PC-9 (cell line): Measurements from ENCODE around the gene MRPL14. TPM values are rescaled to one million over a fixed set of nuclear protein-coding genes. Genes with fewer than 3 reads are reported as not detected.

Source experiments
- BruUV-seq: library from RNA; stranded (reverse); fragments of 400-500 nt; replicated peaks from 2 replicates; lab custom pipeline; 2021; lab: Mats Ljungman, UMichigan
- CTCF ChIA-PET: fragments of 300-600 bp; sonication (Branson Sonifier 250); formaldehyde crosslinking; loops from one replicate; lab custom pipeline; 2022; ENCODE audit warnings: antibody characterized with exemption; lab: Charles Lee
- POLR2A ChIA-PET: fragments of 300-600 bp; sonication (Branson Sonifier 250); formaldehyde crosslinking; loops from one replicate; lab custom pipeline; 2022; ENCODE audit warnings: antibody characterized with exemption; ENCODE audit not compliant: unreplicated experiment; lab: Charles Lee
- DNase-seq, 2 experiments: peaks; one replicate each; pipeline versions ENCODE4 v3.0.0 to v3.0.0-alpha.2; 2015 to 2022; ENCODE audit warnings: mixed read lengths in 1 of 2
- H2AFZ ChIP-seq: fragments of 200-600 bp; sonication (generic); 2 replicates; pipeline ENCODE4 v1.8.1; 2017; ENCODE audit warnings: antibody characterized with exemption
- H3F3A ChIP-seq: fragments of 200-600 bp; sonication (generic); 2 replicates; pipeline ENCODE4 v1.8.1; 2017; ENCODE audit warnings: antibody characterized with exemption, mild to moderate bottlenecking, low read depth; ENCODE audit not compliant: insufficient read depth
- H3K27ac ChIP-seq: fragments of 200-600 bp; sonication (generic); 2 replicates; pipeline ENCODE4 v1.6.1; 2016; ENCODE audit warnings: mixed run types
- H3K27me3 ChIP-seq: fragments of 200-600 bp; sonication (generic); 2 replicates; pipeline ENCODE4 v1.6.1; 2016; ENCODE audit warnings: low read depth, mixed run types; ENCODE audit not compliant: insufficient read depth
- H3K36me3 ChIP-seq: fragments of 200-600 bp; sonication (generic); 2 replicates; pipeline ENCODE4 v1.6.1; 2016; ENCODE audit warnings: low read depth, mixed run types
- H3K4me1 ChIP-seq: fragments of 200-600 bp; sonication (generic); replicated peaks from 2 replicates; pipeline ENCODE4 v1.6.1; 2016; ENCODE audit warnings: mixed run types; ENCODE audit not compliant: insufficient read depth
- H3K4me2 ChIP-seq: fragments of 200-600 bp; sonication (generic); 2 replicates; pipeline ENCODE4 v1.6.1; 2017; ENCODE audit warnings: mixed run types
- H3K4me3 ChIP-seq: fragments of 200-600 bp; sonication (generic); 2 replicates; pipeline ENCODE4 v1.6.1; 2016; ENCODE audit warnings: mixed run types
- H3K79me2 ChIP-seq: fragments of 200-600 bp; sonication (generic); 2 replicates; pipeline ENCODE4 v1.6.1; 2017; ENCODE audit warnings: low read depth, mixed run types
- H3K9me2 ChIP-seq: fragments of 200-600 bp; sonication (generic); 2 replicates; pipeline ENCODE4 v1.8.1; 2017; ENCODE audit warnings: mild to moderate bottlenecking; ENCODE audit not compliant: insufficient read depth
- H3K9me3 ChIP-seq: fragments of 200-600 bp; sonication (generic); 2 replicates; pipeline ENCODE4 v1.8.1; 2016; ENCODE audit warnings: low read depth; ENCODE audit not compliant: insufficient read depth
- H4K20me1 ChIP-seq: fragments of 200-600 bp; sonication (generic); 2 replicates; pipeline ENCODE4 v1.8.1; 2017; ENCODE audit not compliant: insufficient read depth
- CTCF ChIP-seq: fragments of 200-600 bp; sonication (generic); conservative IDR thresholded peaks from 2 replicates; pipeline ENCODE4 v1.6.1; 2017; ENCODE audit warnings: mixed run types, antibody characterized with exemption, mild to moderate bottlenecking, moderate library complexity
- EZH2 ChIP-seq: fragments of 200-600 bp; sonication (generic); IDR thresholded peaks from 2 replicates; pipeline ENCODE4 v1.8.0; 2017; ENCODE audit warnings: antibody characterized with exemption, low read depth
- intact Hi-C: fragments of 100-400 bp; cut with micrococcal nuclease; formaldehyde crosslinking; loops from one replicate; pipeline ENCODE4 v1.10.0; 2022; ENCODE audit not compliant: unreplicated experiment
- total RNA-seq: library from RNA; stranded (reverse); gene quantifications from 2 replicates; pipeline ENCODE4 v1.2.3, GENCODE V29; 2021

Gene MRPL14
- total RNA-seq, 1 experiment from 2014 or later = 96.3 TPM

- BruUV-seq = no TSS peak
- no peak for DNase-seq
- peaks cover 64% of the 10 kb centered on the region for H3K4me1 ChIP-seq
Observed at GRCh38 chr6:44071670-44072451, 55.4 kb downstream of the MRPL14 start.

GRCh38 chr6:44068607-44069296, 58.5 kb downstream of the MRPL14 start:
- H3K9me2 ChIP-seq = no peaks in the 10 kb centered on the region
- CTCF ChIA-PET = interaction anchor here (0.6 to 0.8 kb wide), 2 partner anchors 32 to 272 kb away, joined by 3 to 22 read pairs; no protein-coding TSS in a partner anchor
- intact Hi-C loops = no loop called here
- H3K79me2 ChIP-seq = peaks cover 33% of the 10 kb centered on the region
- H3K4me3 ChIP-seq = no peak overlapping the region
- no peak overlapping the region for H3K27ac ChIP-seq
- peak in 1 of 2 experiments; percentile 50 for DNase-seq
- peaks cover 56% of the 10 kb centered on the region for H3K4me1 ChIP-seq
- H3F3A ChIP-seq = peaks cover 41% of the 10 kb centered on the region
- peak overlapping the region; percentile 20; the same call in 1 of the 2 replicates for H3K4me2 ChIP-seq
- no peaks in the 10 kb centered on the region for H3K9me3 ChIP-seq
- no TSS peak for BruUV-seq
- POLR2A ChIA-PET = no interaction called here
- TF ChIP-seq EZH2 (no peak), CTCF (no peak)
- no peaks in the 10 kb centered on the region for H3K27me3 ChIP-seq
- H2AFZ ChIP-seq = no peak overlapping the region
- H3K36me3 ChIP-seq = no peaks in the 10 kb centered on the region
- H4K20me1 ChIP-seq = no peaks in the 10 kb centered on the region

More at GRCh38 chr6:44071670-44072451, 55.4 kb downstream of the MRPL14 start:
- Histone ChIP-seq H4K20me1 (no peaks in the 10 kb centered on the region), H3K27me3 (no peaks in the 10 kb centered on the region), H3K4me3 (peak overlapping the region; percentile 61; the same call in 1 of the 2 replicates), H3K9me3 (no peaks in the 10 kb centered on the region), H3K27ac (peak overlapping the region; percentile 94), H3K9me2 (no peaks in the 10 kb centered on the region), H3K79me2 (peaks cover 36% of the 10 kb centered on the region), H3F3A (peaks cover 56% of the 10 kb centered on the region), H2AFZ (no peak overlapping the region), H3K4me2 (peak overlapping the region; percentile 95), H3K36me3 (no peaks in the 10 kb centered on the region)
- CTCF ChIA-PET = interaction anchor here (0.7 kb wide), 1 partner anchor 55 kb away, joined by 5 read pairs; the partner anchor contains the start of genes MRPL14 and TMEM63B
- POLR2A ChIA-PET = interaction anchor here (0.7 kb wide), 1 partner anchor 43 kb away, joined by 3 read pairs; no protein-coding TSS in a partner anchor
- TF ChIP-seq EZH2 (no peak), CTCF (no peak)
- intact Hi-C loops = no loop called here
